GM18505 (cell line): ENCODE data around the gene ARHGAP26.

ENCODE experiments used
- ATAC-seq: cut with Tn5 transposase; IDR thresholded peaks from one replicate; pipeline ENCODE4 v1.9.1; 2021; ENCODE audit not compliant: unreplicated experiment
- POLR2A ChIP-seq: IDR thresholded peaks from 4 replicates; pipeline ENCODE4 v1.6.1; 2011; ENCODE audit warnings: borderline replicate concordance; ENCODE audit not compliant: insufficient read depth, insufficient read length; ENCODE audit errors: extremely low read depth

Gene ARHGAP26, protein sequence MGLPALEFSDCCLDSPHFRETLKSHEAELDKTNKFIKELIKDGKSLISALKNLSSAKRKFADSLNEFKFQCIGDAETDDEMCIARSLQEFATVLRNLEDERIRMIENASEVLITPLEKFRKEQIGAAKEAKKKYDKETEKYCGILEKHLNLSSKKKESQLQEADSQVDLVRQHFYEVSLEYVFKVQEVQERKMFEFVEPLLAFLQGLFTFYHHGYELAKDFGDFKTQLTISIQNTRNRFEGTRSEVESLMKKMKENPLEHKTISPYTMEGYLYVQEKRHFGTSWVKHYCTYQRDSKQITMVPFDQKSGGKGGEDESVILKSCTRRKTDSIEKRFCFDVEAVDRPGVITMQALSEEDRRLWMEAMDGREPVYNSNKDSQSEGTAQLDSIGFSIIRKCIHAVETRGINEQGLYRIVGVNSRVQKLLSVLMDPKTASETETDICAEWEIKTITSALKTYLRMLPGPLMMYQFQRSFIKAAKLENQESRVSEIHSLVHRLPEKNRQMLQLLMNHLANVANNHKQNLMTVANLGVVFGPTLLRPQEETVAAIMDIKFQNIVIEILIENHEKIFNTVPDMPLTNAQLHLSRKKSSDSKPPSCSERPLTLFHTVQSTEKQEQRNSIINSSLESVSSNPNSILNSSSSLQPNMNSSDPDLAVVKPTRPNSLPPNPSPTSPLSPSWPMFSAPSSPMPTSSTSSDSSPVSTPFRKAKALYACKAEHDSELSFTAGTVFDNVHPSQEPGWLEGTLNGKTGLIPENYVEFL

DNA sequence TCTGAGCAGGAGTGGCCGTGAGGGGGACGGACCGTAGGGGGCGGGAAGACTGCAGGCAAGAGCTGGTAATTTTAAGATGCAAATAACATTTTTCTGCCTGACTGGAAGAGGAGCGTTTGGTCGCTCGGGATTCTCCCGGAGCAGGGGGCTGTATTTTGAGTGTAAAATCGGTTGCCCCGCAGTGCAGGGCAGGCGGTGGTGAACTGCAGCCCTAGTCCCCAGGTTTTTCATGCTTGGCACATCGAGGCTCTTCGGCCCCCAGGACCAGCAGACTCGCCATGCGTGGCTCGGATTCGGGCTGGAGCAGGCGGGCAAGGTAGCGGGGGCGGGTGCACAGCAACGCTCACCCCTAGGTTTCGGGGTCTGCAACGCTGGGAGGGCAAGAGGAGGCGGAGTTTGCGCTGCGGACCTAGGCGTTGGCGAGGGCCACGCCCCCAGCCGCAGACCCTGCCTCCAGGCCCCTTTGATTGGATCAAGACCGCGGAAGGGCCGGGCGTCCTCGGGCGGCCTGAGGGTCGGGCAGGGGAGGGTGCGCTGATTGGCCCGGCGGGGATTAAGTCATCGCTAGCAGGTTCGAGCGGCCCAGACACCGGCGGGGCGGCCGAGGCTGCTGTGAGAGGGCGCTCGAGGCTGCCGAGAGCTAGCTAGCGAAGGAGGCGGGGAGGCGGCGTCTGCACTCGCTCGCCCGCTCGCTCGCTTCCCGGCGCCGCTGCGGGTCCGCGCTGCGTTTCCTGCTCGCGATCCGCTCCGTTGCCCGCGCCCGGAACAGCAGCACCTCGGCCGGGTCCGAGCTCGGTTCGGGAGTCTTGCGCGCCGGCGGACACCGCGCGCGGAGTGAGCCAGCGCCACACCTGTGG, at the start of gene ARHGAP26:
ARHGAP26 (plus strand) TSS at position 585 of the 857 bp plus-strand sequence. CDS start 385 bp downstream, outside the sequence.
- TF ChIP-seq POLR2A, result peak; percentile 31
- ATAC-seq, result peak; percentile 98

DNA sequence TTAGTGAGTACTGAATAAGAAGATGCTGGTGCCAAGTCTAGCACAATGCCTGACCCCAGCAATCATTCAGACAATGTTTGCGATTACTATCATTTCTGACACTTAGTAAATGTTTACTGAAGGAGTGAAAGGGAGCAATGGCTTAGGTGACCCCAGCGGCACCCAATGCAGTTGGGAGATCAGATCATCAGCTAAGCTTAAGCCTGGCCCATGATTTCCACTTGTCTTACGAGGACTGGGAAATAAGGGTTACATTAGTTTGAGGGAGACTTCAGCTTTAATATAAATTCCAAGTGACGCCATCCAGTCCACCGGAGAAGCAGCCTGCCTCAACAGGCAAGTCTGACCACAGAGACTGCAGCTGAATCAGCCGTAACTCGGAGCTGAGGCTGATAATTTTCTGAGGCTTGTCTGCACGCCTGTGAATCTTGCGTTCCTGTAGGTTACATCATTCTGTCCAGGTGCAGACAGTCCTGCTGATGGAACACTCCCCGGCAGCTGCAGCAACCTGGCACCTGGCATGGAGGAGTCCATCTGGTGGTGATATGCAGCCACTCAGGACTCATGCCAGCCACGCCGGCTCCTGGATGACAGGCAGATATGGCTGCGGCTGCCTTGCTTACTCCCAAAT, 49.4 kb upstream of the ARHGAP26 start:
- TF ChIP-seq POLR2A, result no peak
- no peak for ATAC-seq

DNA sequence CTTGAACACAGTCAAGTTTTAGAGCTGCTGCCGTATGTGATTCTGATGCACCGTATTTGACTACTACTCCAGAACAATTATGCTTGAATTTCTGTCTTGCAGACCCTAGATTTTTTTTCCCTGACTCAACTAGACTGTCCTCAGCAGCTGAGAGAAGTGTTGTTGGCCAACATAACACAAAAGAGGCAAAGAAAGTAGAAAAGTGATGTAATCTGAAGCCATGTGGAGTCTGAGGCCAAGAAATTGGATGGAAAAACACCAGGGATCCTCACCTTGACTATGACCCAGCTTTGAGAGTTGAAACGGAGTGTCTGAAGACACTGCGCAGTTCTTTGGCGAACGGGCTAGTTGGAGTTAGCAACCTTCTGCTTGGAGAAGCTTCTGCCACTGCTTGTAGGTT, 48.0 kb upstream of the ARHGAP26 start:
- ATAC-seq, result no peak
- TF ChIP-seq POLR2A, result no peak

DNA sequence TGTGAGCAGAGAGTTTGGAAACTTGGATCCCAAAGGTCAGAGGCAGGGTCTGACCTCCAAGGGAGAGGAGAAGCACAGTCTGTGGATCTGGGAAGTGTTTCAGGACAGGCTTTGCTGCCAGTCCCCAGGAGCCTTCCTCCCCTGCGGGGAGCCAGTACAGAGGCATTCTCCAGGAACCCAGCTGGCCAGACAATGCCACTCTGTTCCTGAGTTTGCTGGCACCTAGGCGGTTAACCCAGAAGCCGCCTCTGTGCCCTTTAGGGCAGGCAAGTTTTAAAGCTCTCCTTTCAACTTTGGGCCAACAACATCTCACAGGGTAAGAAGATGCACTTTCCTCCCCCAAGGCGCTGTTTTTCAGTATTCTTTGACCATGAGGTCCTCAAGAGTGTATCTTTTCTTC, 47.3 kb upstream of the ARHGAP26 start:
- ATAC-seq, result no peak
- TF ChIP-seq POLR2A, result no peak

DNA sequence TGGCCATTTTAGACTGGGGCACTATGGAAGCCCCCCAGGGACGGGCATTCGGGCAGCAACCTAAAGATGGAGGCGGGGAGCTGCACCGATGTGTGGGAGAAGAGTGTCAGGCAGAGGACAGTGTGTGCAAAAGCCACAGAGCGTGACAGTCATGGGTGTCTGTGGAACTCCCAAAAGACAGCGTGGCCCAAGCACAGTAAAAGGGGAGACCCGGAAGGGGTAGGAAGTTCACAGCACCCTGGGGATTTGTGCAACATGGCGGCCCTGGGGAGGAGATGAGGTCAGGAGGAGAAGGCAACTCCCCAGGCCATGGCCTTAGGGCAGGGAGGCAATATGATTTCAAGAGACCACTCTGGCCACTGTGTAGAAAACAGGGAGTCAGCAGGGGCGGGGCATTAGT, 45.4 kb upstream of the ARHGAP26 start:
- TF ChIP-seq POLR2A, result no peak
- no peak for ATAC-seq

DNA sequence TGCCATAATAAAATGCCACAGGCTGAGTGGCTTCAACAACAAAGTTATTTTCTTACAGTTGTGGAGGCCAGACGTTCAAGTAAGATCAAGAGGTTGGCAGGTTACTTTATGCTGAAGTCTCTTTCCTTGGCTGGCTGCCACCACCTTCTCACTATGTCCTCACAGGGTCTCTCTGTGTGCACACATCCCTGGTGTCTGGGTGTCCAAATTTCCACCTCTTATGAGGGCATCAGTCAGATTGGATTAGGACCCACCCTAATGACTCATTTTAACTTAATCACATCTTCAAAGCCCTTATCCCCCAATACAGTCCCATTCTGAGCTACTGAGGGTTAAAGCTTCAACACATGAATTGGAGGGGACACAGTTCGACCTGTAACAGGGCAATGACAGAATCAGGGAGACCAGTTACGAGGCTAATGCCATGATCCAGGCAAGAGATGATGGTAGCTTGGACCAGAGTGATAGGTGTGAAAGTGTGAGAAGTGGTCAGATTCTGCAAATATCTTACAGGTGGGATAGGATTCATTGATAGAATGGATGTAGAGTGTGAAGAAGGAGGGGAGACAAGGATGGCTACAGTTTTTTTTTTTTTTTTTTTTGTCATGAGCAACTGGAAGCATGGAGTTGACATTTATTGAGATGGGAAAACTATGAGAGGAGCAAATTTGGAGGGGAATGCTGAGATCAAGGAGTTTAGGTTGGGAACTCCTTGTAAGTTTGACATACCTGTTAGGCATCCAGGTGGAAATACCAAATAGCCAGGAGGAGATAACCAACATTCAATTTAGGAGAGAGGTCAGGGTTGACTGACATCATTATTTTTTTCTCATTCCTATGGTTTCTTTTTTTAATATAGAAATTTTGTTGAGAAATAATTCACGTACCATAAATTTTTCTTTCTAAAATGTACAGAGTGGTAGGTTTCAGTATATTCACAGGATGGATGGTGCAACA, 44.7 kb upstream of the ARHGAP26 start:
- TF ChIP-seq POLR2A, result no peak
- no peak for ATAC-seq

DNA sequence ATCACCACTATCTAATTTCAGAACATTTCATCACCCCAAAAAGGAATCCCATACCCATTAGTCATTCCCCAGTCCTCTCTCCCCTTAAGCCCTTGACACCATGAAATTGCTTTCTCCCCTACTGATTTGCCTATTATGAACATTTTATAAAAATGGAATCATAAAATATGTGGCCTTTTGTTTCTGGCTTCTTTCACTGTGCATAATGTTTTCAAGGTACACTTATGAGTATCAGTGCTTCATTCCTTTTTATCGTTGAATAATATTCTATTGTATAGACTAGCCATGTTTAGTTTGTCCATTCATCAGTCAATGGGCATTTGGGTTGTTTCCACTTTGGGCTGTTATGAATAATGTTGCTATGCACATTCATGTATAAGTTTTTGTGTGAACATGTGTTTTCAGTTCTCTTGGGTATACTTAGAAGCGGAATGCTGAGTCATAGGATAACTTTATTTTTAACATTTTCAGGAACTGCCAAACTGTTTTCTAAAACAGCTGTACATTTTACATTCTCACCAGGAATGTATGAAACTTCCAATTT, 43.9 kb upstream of the ARHGAP26 start:
- no peak for ATAC-seq
- TF ChIP-seq POLR2A, result no peak

DNA sequence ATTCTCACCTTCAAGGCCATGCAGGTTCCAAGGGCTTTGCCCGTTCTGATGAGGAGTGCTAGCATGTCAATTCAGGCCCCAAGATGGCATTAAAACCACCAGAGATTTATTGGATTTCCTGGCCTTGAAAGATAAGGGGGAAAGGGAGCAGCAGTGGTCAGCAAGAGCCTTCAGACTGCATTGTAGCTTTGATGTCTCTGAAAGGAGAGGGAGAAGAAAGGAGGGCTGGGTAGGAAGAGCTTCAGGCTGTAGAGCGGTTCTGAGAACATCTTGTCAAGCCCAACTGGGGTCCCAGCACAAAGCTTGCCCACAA, 42.5 kb upstream of the ARHGAP26 start:
- no peak for TF ChIP-seq POLR2A
- no peak for ATAC-seq

DNA sequence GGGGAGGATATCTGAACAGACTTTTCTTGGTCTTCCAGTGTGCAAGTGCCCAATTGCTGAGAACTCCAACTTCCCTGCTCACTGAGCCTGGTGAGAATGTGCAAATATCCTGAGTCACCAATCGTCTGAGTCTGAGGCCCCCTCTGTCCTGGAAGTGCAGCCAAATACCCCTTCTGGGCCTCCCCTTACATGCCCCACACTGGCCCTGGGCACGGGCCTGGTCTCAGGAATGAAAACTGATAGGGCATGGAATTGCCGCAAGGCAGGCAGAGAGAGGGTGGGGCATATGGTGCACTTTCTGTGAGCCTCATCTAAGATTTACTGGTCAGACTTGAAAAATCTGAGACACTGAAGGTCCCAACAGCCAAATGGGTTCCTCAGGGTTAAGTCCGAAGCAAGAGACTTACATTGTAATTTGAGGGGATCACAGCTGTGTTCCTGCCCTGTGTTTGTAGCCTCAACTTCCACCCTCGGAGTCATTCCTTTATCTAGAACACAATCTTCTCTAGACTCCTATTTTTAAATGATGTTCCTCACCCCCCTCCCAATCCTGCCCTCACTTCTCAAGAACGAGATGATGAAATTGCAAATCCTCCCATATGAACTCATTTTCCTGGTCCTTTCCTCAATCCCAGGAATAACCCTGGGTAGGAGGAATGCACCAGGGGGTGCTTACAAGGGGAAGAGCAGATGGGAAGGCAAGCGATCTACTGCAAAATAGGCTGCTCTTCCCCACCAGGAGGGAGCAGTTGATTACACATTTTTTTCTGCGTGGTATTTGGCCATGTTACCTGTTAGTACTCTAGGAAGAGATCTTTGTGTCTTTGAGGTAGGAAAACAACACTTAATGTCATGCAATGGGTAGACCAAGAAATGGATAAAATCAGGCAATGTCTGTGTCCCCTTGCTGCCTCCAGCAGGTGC, 34.6 kb upstream of the ARHGAP26 start:
- TF ChIP-seq POLR2A, result no peak
- ATAC-seq, result no peak

DNA sequence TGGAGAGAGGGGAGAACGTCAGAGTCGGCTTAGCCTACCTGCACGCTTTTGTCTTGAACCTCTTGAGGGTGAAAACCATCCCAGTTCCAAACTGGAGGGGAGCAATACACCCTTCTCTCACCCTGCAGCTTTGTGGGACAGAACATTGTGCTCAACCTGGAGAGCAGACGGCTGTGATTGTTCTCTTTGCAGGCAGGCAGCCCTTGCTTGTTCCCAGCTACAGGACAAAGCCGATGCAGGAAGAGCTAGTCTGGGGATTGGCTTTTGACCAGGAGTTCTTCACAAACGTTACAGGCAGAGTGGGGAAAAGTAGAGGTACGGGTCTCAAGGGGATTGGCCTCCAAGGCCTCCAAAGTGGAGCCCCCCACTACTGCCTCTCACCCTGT, 33.9 kb upstream of the ARHGAP26 start:
- TF ChIP-seq POLR2A, result no peak
- no peak for ATAC-seq

DNA sequence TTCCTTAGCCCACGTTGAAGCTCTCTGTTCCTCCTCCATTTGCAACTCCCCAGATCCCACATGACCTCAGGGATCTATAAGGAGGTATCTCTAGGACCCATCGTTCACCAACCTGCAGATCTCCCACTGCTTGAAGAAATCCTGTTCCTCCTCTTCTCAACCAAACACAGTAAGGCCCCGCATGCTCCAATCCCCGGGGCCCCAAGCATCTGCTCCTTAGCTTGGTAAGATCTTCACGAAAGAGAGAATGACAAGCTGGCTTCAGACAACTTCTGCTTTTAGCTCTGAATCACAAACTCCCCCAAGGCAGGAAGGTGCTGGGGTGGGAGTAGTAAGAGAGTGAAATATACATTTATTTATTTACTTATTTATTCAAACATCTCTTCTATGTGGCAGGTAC, 33.0 kb upstream of the ARHGAP26 start:
- ATAC-seq, result no peak
- no peak for TF ChIP-seq POLR2A
